GM12892 (cell line): ENCODE measurements around the gene BICDL2.

ENCODE experiments used
- POLR2A ChIP-seq: IDR thresholded peaks from 2 replicates; pipeline ENCODE4 v1.6.1; 2011; ENCODE audit warnings: low read depth, low read length, control low read depth
- POLR2AphosphoS5 ChIP-seq: IDR thresholded peaks from 2 replicates; pipeline ENCODE4 v1.6.1; 2011; ENCODE audit warnings: low read depth, low read length, control low read depth

- no peak for TF ChIP-seq POLR2A
- TF ChIP-seq POLR2AphosphoS5, result no peak
These were observed 49.5 kb downstream of the BICDL2 start for GRCh38 chr16:2987286-2987685.
